Endothelial cell (in vitro differentiated cells): ENCODE measurements around the gene KRTAP10-5. TPM values are rescaled to one million over a fixed set of nuclear protein-coding genes. Genes with fewer than 3 reads are reported as not detected.

Experiments used
- DNase-seq: peaks from one replicate; pipeline ENCODE4 v3.0.0; 2021; ENCODE audit warnings: low spot score
- H3K27ac Mint-ChIP-seq: one replicate; pipeline ENCODE4 v1.8.0; 2021; ENCODE audit warnings: mixed read lengths, inconsistent platforms; ENCODE audit not compliant: unreplicated experiment
- H3K27me3 Mint-ChIP-seq: one replicate; pipeline ENCODE4 v1.8.0; 2021; ENCODE audit warnings: mild to moderate bottlenecking, moderate library complexity, mixed read lengths, inconsistent platforms; ENCODE audit not compliant: unreplicated experiment
- H3K36me3 Mint-ChIP-seq: one replicate; pipeline ENCODE4 v1.8.0; 2021; ENCODE audit warnings: mild to moderate bottlenecking, low read depth, mixed read lengths, inconsistent platforms; ENCODE audit not compliant: unreplicated experiment
- H3K4me1 Mint-ChIP-seq: one replicate; pipeline ENCODE4 v1.8.0; 2021; ENCODE audit warnings: mild to moderate bottlenecking, mixed read lengths, inconsistent platforms; ENCODE audit not compliant: unreplicated experiment
- H3K4me3 Mint-ChIP-seq: one replicate; pipeline ENCODE4 v1.8.0; 2021; ENCODE audit warnings: mild to moderate bottlenecking, mixed read lengths, inconsistent platforms; ENCODE audit not compliant: unreplicated experiment
- H3K9me3 Mint-ChIP-seq: one replicate; pipeline ENCODE4 v1.8.0; 2021; ENCODE audit warnings: mixed read lengths, inconsistent platforms; ENCODE audit not compliant: unreplicated experiment
- total RNA-seq: library from RNA; stranded (reverse); fragmentation: NEBNext Ultra II Directional; extraction: Animal tissue kit (Norgen Biotek cat#: 25700); gene quantifications from one replicate; pipeline ENCODE4 v1.2.1, GENCODE V29; 2021; ENCODE audit not compliant: unreplicated experiment
- TF ChIP-seq, protein P1 (sequence below): fragments of 200-600 bp; sonication (generic); IDR thresholded peaks from one replicate; pipeline ENCODE4 v1.5.0; 2021; ENCODE audit warnings: antibody characterized with exemption; ENCODE audit not compliant: unreplicated experiment

The KRTAP10-5 gene
- total RNA-seq, 1 donor from 2014 or later = not detected

DNA sequence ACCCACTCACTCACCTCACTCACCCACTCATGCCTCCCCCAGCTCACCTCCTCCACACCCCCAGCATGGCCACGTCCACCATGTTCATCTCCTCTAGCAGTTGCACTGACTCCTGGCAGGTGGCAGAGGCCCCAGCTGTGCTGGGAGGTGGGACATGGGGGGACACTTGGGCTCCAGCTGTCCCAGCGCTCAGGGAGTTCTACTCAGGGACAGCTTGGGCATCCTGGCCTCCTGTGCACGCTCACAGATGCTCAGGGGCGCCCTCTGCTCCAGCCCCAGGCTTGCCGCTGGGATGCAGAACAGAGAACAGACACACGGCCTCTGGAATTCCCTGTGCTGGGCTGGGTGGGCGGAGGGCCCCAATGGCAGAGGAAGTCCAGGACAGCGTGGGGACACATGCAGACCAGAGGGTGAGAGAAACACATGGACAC lies 36.7 kb upstream of the KRTAP10-5 start:
- TF ChIP-seq, protein P1, sequence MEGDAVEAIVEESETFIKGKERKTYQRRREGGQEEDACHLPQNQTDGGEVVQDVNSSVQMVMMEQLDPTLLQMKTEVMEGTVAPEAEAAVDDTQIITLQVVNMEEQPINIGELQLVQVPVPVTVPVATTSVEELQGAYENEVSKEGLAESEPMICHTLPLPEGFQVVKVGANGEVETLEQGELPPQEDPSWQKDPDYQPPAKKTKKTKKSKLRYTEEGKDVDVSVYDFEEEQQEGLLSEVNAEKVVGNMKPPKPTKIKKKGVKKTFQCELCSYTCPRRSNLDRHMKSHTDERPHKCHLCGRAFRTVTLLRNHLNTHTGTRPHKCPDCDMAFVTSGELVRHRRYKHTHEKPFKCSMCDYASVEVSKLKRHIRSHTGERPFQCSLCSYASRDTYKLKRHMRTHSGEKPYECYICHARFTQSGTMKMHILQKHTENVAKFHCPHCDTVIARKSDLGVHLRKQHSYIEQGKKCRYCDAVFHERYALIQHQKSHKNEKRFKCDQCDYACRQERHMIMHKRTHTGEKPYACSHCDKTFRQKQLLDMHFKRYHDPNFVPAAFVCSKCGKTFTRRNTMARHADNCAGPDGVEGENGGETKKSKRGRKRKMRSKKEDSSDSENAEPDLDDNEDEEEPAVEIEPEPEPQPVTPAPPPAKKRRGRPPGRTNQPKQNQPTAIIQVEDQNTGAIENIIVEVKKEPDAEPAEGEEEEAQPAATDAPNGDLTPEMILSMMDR = no peak
- DNase-seq = no peak
- Mint-ChIP-seq H3K27ac (no peak overlapping the region), H3K9me3 (peaks cover 4% of the 10 kb centered on the region), H3K4me3 (no peak overlapping the region), H3K36me3 (peaks cover 4% of the 10 kb centered on the region), H3K4me1 (peaks cover 7% of the 10 kb centered on the region), H3K27me3 (peaks cover 4% of the 10 kb centered on the region)

DNA sequence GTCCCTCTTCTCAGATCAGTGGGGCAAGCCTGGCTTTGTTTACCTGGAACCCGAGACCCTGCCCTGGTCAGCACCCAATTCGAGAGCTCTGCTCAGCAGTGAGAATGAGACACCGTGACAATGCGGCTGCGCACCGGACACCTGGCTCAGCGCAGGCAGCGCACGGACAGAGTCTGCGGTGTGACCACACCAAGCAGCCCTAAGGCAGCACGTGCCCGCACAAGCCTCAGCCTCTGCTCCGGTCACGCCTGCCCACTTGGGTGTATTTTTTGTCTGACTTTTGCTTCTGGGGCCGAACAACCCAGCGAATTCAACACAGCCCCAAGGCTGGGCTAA lies 36.2 kb upstream of the KRTAP10-5 start:
- peaks cover 7% of the 10 kb centered on the region for H3K4me1 Mint-ChIP-seq
- peaks cover 7% of the 10 kb centered on the region for H3K36me3 Mint-ChIP-seq
- no peak overlapping the region for H3K27ac Mint-ChIP-seq
- peaks cover 4% of the 10 kb centered on the region for H3K27me3 Mint-ChIP-seq
- TF ChIP-seq, protein P1 = no peak
- H3K4me3 Mint-ChIP-seq = no peak overlapping the region
- H3K9me3 Mint-ChIP-seq = peaks cover 6% of the 10 kb centered on the region
- DNase-seq = no peak

DNA sequence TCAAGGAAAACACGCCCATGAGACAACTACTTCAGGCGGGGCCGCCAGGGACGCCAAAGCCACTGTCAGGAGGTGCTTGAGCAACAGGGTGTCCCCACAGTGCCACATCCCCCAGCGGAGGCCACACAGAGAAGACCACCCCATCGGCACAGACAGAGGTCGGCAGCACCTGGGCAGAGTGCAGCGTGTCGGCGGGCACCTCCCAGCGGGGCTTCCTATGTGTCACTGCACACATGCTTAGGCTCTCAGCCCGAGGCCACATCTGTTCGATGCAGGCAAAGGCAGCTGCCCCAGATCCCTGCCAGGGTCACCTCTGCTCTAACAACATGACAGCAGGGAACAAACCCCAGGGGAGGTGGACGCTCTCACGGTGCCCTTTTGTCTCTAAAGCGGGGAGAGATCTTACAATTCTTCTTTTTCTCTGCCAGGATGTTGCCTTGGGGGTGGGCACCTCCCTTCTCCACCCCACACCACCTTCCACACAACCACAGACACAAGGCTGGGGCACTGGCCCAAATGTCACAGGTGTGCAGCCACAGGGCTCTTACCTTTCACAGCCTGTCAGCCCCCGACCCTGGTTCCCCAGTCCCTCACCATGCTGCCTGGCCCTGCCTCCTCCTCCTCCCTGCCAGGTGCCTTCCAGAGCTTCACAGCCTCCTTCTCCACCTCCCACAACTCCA lies 35.6 kb upstream of the KRTAP10-5 start:
- Mint-ChIP-seq H3K9me3 (peaks cover 8% of the 10 kb centered on the region), H3K4me3 (no peak overlapping the region), H3K27me3 (peaks cover 4% of the 10 kb centered on the region), H3K4me1 (peaks cover 7% of the 10 kb centered on the region), H3K36me3 (peaks cover 10% of the 10 kb centered on the region), H3K27ac (no peak overlapping the region)
- TF ChIP-seq, protein P1 = no peak
- DNase-seq = no peak

DNA sequence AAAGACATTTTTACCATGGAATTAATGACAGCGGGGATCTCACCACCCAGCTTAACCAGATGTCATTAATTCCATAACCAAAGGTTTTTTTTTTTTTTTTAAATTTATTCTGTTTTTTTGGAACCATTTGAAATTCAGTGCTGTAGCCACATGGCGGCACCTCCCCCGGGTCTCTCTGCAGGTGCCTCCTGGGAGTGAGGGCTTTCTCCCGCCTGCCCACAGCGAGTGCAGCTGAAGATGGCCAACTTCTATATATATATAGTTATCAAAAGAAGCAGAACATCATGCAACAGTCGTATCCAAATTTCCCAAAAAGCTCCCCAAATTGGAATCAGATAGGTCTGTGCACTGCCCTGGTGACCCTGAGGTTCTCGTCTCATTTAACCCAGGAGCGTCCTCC lies 35.1 kb upstream of the KRTAP10-5 start:
- TF ChIP-seq, protein P1 = no peak
- DNase-seq = no peak
- H3K4me3 Mint-ChIP-seq = no peak overlapping the region
- H3K27ac Mint-ChIP-seq = no peak overlapping the region
- H3K9me3 Mint-ChIP-seq = peaks cover 8% of the 10 kb centered on the region
- peaks cover 13% of the 10 kb centered on the region for H3K36me3 Mint-ChIP-seq
- peaks cover 4% of the 10 kb centered on the region for H3K27me3 Mint-ChIP-seq
- H3K4me1 Mint-ChIP-seq = peaks cover 7% of the 10 kb centered on the region

DNA sequence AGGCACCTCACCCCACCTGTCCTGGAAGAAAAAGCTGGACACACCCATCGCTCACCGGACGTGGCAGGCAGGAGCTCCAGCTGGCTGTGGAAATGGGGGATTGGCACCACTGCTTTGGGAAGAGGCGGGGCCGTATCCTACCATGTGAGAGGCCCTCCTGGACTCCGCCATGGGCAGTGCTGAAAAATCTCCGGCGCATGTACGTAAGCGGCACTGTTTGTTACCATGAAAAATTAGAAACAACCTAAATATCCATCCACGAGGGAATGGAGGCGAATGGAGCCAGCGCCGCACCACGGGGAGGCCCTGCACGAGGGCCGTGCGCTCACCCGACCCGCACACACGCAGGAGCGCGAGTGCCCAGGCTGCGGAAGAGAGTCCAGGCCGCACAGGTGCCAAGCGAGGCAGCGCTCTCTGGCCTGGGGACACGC lies 34.6 kb upstream of the KRTAP10-5 start:
- TF ChIP-seq, protein P1 = no peak
- Mint-ChIP-seq H3K4me1 (peaks cover 7% of the 10 kb centered on the region), H3K4me3 (no peak overlapping the region), H3K27me3 (peaks cover 4% of the 10 kb centered on the region), H3K9me3 (peaks cover 9% of the 10 kb centered on the region), H3K27ac (no peak overlapping the region), H3K36me3 (peaks cover 13% of the 10 kb centered on the region)
- DNase-seq = no peak
